HS-27A (cell line): Measurements from ENCODE around the gene ADGRG3.
A peak's percentile ranks its signal among the peaks of the same experiment; 100 is the strongest.

Experiments used
- DNase-seq: peaks from one replicate; pipeline ENCODE4 v3.0.0-alpha.2; 2012; ENCODE audit warnings: low read depth, missing footprints

ADGRG3 gene

DNA sequence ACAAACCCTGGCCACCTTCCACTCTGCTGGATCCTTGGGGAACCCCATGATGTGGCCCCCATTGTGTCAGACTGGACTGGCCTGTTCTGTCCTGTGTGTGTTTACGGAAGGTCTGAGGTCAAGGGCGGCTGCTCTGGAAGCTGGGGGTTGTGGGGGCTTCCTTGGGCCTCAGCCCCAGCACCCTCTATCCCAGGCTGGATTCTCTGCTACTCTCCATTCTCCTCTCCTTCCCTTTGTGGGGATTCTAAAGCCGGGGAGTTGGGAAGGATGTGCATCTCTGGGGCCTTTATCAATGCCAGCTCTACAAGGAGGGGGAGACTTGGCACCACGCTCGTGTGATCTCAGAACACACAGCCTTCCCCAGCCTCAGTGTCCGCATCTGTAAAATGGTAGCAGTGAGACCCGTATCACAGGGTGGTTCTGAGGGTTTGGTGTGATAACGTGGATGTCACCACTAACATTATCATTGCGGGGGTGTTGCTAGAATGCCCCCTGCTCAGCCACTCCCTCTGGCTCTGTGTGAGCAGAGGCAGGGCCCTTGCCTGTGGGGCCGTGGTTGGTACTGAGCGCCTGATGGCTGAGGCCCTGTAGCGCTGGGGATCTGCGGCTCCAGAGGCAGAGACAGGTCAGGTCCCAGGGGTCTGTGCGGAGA, 21.6 kb upstream of the ADGRG3 start:
- no peak for DNase-seq

- no peak for DNase-seq
These were observed 20.8 kb upstream of the ADGRG3 start for GRCh38 chr16:57647136-57647875.

DNA sequence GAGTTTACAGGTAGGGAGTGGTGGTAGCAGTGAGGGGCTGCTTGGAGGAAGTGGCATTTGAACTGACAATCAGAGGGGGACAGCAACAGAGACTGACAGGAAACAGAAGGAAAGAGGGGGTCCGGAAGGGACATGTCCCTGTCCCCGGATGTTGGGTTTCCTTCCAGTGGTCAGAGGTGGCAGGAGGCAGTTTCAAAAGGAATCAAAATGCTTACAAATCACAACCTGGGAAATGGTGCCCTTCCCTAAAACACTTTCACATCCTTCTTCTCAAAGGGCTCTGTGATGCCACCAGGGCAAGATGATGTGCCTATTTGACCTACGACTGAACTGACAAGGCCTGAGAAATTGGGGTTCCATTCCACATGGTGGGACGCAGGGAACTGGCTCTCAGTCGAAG, 20.0 kb upstream of the ADGRG3 start:
- DNase-seq, result no peak

DNA sequence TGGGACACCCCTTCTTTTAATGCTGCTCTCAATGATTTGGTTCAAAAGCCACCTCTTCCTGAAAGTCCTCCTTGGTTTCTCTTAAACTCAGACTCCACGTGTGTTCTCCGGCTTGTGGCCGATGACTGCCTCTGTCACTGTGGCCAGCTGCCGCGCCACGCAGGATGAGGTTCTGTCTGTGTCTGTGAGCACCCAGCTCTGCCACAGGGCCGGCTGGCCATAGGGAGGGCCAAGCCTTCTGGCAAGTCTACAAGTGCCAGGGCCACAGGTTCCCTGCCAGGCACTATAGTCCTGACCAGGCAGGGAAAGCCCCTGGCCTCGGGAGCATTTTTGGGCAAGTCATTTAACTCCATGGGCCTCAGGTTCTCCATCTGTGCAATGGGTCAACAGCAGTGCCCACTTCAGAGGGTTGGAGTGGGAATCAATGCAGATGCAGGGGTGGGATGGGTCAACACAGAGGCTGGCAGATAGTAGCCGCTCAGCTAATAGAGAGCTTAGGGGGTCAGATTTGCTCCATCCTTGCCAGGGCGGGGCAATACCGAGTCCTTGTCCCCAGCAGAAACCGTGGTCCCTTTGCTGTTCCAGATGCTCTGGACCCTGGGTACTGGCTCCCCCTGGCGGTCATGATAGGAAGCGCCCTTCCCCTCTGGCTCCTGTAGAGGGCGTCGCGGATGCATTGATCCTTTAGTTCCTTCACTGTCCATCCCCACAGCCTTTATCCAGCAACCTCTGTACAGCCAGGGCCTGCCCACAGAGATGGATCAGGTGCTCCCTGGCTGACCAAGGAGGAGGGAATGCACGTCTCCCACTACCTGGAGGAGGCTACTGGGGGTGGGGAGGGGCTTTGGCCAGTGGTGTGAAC, 19.3 kb upstream of the ADGRG3 start:
- peak; percentile 49 for DNase-seq

GRCh38 chr16:57649443-57649751, 18.7 kb upstream of the ADGRG3 start:
- DNase-seq, result no peak

DNA sequence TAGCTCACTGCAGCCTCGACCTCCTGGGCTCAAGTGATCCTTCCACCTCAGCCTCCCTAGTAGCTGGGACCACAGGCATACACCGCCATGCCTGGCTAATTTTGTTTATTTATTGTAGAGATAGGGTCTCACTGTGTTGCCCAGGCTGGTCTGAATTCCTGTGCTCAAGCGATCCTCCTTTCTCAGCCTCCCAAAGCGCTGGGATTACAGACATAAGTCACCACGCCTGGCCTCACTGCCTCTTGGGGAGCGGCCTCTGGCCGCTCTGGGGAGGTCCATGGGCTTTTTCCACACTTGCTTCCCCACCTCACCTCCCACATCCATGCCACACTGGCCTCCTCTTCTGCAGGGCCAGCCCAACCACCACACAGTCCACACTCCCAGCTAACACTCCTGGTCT, 18.3 kb upstream of the ADGRG3 start:
- no peak for DNase-seq

DNA sequence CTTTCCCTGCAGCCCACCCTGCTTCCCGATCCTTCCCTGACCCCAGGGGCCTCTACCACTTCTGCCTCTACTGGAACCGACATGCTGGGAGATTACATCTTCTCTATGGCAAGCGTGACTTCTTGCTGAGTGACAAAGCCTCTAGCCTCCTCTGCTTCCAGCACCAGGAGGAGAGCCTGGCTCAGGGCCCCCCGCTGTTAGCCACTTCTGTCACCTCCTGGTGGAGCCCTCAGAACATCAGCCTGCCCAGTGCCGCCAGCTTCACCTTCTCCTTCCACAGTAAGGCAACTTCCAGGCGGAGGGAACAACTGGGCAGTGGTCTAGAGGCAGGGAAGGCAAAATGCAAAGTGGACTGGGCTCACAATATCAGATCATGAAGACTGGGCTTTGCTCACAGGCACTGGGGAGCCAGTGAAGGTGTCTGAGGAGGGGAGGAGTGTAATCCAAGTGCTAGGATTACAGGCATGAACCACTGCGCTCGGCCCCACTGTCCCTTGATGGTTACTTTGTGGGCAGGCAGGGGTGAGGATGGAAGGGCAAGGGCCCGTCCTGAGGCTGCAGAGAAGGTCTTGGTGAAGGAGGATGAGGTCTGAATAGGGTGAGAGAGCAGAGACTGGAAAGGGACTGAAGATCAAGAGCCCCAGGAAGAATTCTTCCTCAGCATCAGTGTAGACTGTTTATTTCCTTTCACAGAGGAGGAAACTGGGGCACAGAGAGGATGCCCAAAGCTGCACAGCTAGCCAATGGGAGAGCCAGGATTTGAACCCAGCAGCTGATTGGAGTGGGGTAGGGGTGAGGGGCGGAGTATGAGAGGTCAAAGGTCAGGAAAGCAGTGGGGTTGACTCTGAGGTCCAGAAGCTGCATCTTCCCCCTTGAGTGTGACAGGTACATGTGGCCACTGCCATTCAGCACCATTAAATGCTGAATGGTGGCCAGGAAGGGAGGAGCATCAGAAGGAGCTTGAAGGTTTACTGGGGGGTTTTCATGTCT, 16.5 kb upstream of the ADGRG3 start:
- no peak for DNase-seq

- no peak for DNase-seq
These were observed 15.2 kb upstream of the ADGRG3 start for GRCh38 chr16:57652695-57653471.

DNA sequence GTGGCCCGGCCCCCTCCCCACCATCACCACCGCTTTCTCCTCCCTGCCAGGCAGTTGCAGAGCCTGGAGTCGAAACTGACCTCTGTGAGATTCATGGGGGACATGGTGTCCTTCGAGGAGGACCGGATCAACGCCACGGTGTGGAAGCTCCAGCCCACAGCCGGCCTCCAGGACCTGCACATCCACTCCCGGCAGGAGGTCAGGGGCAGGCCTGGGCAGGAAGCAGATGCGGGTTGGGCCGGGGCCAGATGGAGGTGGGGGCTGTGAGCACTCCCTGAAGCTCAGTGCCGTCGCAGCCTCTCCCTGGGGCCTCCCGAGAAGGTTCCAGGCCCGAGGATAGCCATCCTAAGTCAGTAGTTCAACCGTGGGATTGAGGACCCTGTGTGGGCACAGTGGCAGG, 14.2 kb upstream of the ADGRG3 start:
- DNase-seq, result no peak

DNA sequence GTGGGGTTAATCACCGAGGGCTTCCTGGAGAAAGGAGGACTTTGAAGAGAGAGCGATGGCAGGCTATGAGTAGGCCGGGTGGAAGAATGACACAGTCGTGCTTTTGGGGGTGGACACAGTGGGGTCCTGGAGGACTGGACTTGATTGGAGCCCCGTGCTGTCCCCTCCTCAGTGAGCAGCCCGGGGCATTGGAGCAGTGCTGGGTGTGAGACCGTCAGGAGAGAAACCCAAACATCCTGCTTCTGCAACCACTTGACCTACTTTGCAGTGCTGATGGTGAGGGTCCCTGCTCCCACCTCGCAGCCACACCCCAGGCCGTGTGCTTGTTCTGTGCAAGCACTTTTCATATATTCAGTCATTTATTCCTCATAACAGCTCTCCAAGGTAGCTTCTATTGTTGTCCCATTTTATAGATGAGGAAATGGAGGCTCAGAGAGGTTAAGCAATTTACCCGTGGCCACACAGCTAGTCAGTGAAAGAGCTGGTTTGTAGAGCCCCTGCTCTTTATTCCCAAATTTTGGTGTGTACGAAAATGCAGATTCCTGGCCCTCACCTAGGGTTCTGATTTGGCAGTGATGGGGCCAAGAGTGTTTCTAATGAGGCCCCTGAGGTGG, 11.7 kb upstream of the ADGRG3 start:
- no peak for DNase-seq

GRCh38 chr16:57657228-57657627, 10.9 kb upstream of the ADGRG3 start:
- DNase-seq, result no peak

- DNase-seq, result no peak
These were observed 9.8 kb upstream of the ADGRG3 start for GRCh38 chr16:57658130-57658877.

GRCh38 chr16:57658878-57659674, 9.0 kb upstream of the ADGRG3 start:
- no peak for DNase-seq

- DNase-seq, result no peak
These were observed 7.2 kb upstream of the ADGRG3 start for GRCh38 chr16:57660715-57661463.

DNA sequence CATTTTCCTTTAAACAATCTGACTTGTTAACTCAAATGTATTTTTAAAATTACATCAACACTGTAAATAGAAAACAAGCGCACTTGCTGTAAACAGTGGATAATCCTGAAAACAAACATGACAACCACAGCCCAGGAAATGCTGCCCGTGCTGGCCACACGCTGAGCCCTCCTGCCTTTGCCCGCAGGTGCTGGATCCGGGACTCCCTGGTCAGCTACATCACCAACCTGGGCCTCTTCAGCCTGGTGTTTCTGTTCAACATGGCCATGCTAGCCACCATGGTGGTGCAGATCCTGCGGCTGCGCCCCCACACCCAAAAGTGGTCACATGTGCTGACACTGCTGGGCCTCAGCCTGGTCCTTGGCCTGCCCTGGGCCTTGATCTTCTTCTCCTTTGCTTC, 6.6 kb upstream of the ADGRG3 start:
- DNase-seq, result no peak

GRCh38 chr16:57661936-57662906, 5.9 kb upstream of the ADGRG3 start:
- no peak for DNase-seq

DNA sequence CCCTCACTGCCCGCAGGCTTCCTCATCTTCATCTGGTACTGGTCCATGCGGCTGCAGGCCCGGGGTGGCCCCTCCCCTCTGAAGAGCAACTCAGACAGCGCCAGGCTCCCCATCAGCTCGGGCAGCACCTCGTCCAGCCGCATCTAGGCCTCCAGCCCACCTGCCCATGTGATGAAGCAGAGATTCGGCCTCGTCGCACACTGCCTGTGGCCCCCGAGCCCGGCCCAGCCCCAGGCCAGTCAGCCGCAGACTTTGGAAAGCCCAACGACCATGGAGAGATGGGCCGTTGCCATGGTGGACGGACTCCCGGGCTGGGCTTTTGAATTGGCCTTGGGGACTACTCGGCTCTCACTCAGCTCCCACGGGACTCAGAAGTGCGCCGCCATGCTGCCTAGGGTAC, 4.7 kb upstream of the ADGRG3 start:
- no peak for DNase-seq
